Natural killer cell (primary cell): ENCODE data around the gene IRS4. TPM values are rescaled to one million over a fixed set of nuclear protein-coding genes. Genes with fewer than 3 reads are reported as not detected.

Experiments used
- ATAC-seq, 3 donors: fragments of 150-1000 bp in 2 of 3; fragments of 200-7000 bp in 1 of 3; cut with Tn5 transposase; 1 replicate in 1 of 3; 2 replicates in 2 of 3; pipeline ENCODE4 v1.10.0; 2021; ENCODE audit warnings: mild to moderate bottlenecking in 2 of 3, moderate library complexity in 2 of 3
- DNase-seq, 2 donors: peaks; one replicate each; pipeline versions ENCODE4 v3.0.0 to v3.0.0-alpha.2; 2013 to 2021; ENCODE audit warnings: mixed read lengths in 1 of 2
- H3K27ac ChIP-seq: one replicate; pipeline ENCODE4 v1.5.1; 2013; ENCODE audit warnings: mild to moderate bottlenecking, low read length
- H3K27me3 ChIP-seq: one replicate; pipeline ENCODE4 v1.6.1; 2013; ENCODE audit warnings: low read length; ENCODE audit not compliant: control insufficient read depth, insufficient read depth
- H3K36me3 ChIP-seq: one replicate; pipeline ENCODE4 v1.6.1; 2013; ENCODE audit warnings: low read length; ENCODE audit not compliant: control insufficient read depth, insufficient read depth
- H3K4me1 ChIP-seq: one replicate; pipeline ENCODE4 v1.6.1; 2013; ENCODE audit warnings: low read length; ENCODE audit not compliant: control insufficient read depth, insufficient read depth
- H3K4me3 ChIP-seq: one replicate; pipeline ENCODE4 v1.5.1; 2013; ENCODE audit warnings: low read length
- H3K9me3 ChIP-seq: one replicate; pipeline ENCODE4 v1.6.1; 2013; ENCODE audit warnings: low read length; ENCODE audit not compliant: control insufficient read depth, insufficient read depth
- H3K27ac Mint-ChIP-seq, 2 donors: one replicate each; pipeline ENCODE4 v1.8.0; 2022; ENCODE audit warnings: mild to moderate bottlenecking in 2 of 2, mixed read lengths in 2 of 2, moderate library complexity in 1 of 2
- H3K27me3 Mint-ChIP-seq, 2 donors: one replicate each; pipeline ENCODE4 v1.8.0; 2022; ENCODE audit warnings: low read depth in 2 of 2, mixed read lengths in 2 of 2
- H3K36me3 Mint-ChIP-seq: one replicate; pipeline ENCODE4 v1.8.0; 2022; ENCODE audit warnings: mixed read lengths
- H3K4me1 Mint-ChIP-seq, 2 donors: one replicate each; pipeline ENCODE4 v1.8.0; 2022; ENCODE audit warnings: mixed read lengths in 2 of 2
- H3K4me3 Mint-ChIP-seq: one replicate; pipeline ENCODE4 v1.8.0; 2022; ENCODE audit warnings: mild to moderate bottlenecking, moderate library complexity, mixed read lengths
- H3K9me3 Mint-ChIP-seq, 2 donors: one replicate each; pipeline ENCODE4 v1.8.0; 2022; ENCODE audit warnings: mixed read lengths in 2 of 2
- CTCF ChIP-seq: fragments of 200-600 bp; IDR thresholded peaks from one replicate; pipeline ENCODE4 v1.8.0; 2022; ENCODE audit warnings: antibody characterized with exemption
- WGBS: methylation state at CpG from one replicate; pipeline ENCODE4 v1.1.7; 2013; ENCODE audit warnings: missing lambda C conversion rate; ENCODE audit not compliant: insufficient coverage; 5-methylcytosine and 5-hydroxymethylcytosine counted together
- intact Hi-C: fragments of 100-400 bp; cut with micrococcal nuclease; formaldehyde crosslinking; loops from one replicate; pipeline ENCODE4 v1.14.2; 2022
- total RNA-seq, 4 donors: library from RNA; stranded (reverse); fragments of 120-200 nt in 1 of 4; gene quantifications; one replicate each; pipeline versions ENCODE4 v1.2.3 to v1.2.4, GENCODE V29; 2013 to 2022

Gene IRS4
- total RNA-seq: not detected
- not detected for total RNA-seq (2013)

DNA sequence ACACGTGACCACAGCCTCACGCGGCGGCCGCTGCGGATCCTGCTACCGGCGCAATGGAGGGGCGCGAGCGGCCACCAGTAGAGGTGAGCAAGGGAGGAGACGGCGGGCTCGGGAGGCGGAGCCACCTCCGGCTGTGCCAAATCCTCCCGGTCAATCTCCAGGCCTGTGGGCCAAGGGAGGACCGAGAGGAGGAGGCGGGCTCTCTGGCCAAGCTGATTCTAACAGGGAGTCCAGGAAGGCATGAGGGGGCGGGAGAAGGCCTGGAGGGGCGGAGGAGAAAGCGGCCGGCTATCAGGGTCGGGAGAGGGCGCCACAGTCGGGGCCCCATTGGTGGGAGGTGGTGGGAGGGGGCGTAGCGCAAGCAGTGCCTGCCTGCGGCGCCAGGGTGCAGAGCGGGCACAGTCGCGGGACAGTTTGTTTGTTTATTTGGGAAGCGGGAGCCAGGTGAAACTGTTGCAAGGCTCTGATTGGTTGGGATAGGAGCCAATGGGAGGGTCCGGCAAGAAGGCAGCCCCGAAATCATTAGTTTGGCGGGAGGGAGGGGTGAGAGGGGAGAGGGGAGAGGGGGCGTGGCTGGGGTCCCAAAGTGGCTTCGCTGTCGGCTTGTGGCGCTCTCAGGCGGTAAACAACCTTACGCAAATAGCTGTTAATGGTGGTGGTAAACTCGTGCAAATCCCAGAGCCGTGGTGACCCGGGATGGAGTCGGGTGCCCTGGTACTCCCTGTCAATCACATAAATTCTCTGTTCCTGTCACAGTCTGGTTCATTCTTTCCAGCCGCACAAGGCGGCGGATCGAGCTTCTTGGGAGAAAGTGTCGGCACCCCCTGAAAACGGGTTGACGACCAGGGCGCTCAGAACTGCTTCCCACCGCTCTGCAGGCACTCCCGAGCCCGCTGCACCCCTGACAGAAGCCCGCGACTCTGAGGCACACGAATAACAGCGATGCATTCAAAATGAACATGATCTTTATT is at the start of gene IRS4:
TSS of gene IRS4 (minus strand) at position 55 of the 971 bp plus-strand sequence.
- Mint-ChIP-seq H3K36me3 (no peaks in the 10 kb centered on the region), H3K27ac (no peak within 1 kb of the TSS), H3K9me3 (no peaks in the 10 kb centered on the region), H3K4me1 (no peaks in the 10 kb centered on the region), H3K27me3 (peaks cover 0 to 31% of the 10 kb centered on the region in 2 donors), H3K4me3 (no peak within 1 kb of the TSS)
- intact Hi-C loops: no loop called here
- Histone ChIP-seq H3K4me3 (no peak within 1 kb of the TSS), H3K9me3 (no peaks in the 10 kb centered on the region), H3K36me3 (no peaks in the 10 kb centered on the region), H3K4me1 (no peaks in the 10 kb centered on the region), H3K27ac (no peak within 1 kb of the TSS), H3K27me3 (peaks cover 8% of the 10 kb centered on the region)
- WGBS: 8% methylated on average over 61 of the region's 62 CpGs
- no peak for ATAC-seq
- TF ChIP-seq CTCF: no peak
- DNase-seq: no peak

- H3K4me1 Mint-ChIP-seq: no peaks in the 10 kb centered on the region
- DNase-seq: no peak
- H3K36me3 ChIP-seq: no peaks in the 10 kb centered on the region
- H3K36me3 Mint-ChIP-seq: no peaks in the 10 kb centered on the region
- no peaks in the 10 kb centered on the region for H3K27me3 ChIP-seq
- intact Hi-C loops: no loop called here
- no peak overlapping the region for H3K4me3 ChIP-seq
- no peak overlapping the region for H3K27ac Mint-ChIP-seq
- no peak overlapping the region for H3K4me3 Mint-ChIP-seq
- no peaks in the 10 kb centered on the region for H3K4me1 ChIP-seq
- H3K27ac ChIP-seq: no peak overlapping the region
- no peak for TF ChIP-seq CTCF
- no peak for ATAC-seq
- H3K9me3 ChIP-seq: no peaks in the 10 kb centered on the region
- no peaks in the 10 kb centered on the region for H3K27me3 Mint-ChIP-seq
- peaks cover 0 to 20% of the 10 kb centered on the region in 2 donors for H3K9me3 Mint-ChIP-seq
Measured at GRCh38 chrX:108772549-108772948, 36.2 kb upstream of the IRS4 start.

GRCh38 chrX:108763559-108763958 is 27.2 kb upstream of the IRS4 start:
- no peak overlapping the region for H3K4me3 ChIP-seq
- no peaks in the 10 kb centered on the region for H3K4me1 Mint-ChIP-seq
- no peak for ATAC-seq
- H3K9me3 Mint-ChIP-seq: no peaks in the 10 kb centered on the region
- DNase-seq: no peak
- no peaks in the 10 kb centered on the region for H3K4me1 ChIP-seq
- TF ChIP-seq CTCF: no peak
- no peak overlapping the region for H3K4me3 Mint-ChIP-seq
- no peaks in the 10 kb centered on the region for H3K9me3 ChIP-seq
- no peak overlapping the region for H3K27ac Mint-ChIP-seq
- H3K36me3 Mint-ChIP-seq: no peaks in the 10 kb centered on the region
- intact Hi-C loops: no loop called here
- no peaks in the 10 kb centered on the region for H3K27me3 ChIP-seq
- 58% methylated on average over 1 of the region's 1 CpG for WGBS
- H3K27ac ChIP-seq: no peak overlapping the region
- no peaks in the 10 kb centered on the region for H3K27me3 Mint-ChIP-seq
- H3K36me3 ChIP-seq: no peaks in the 10 kb centered on the region
